H1 (cell line): ENCODE data around the gene NUB1. TPM values are rescaled to one million over a fixed set of nuclear protein-coding genes. Genes with fewer than 3 reads are reported as not detected.

Experiments
- CTCF ChIA-PET: fragments of 300-600 bp; sonication (Branson Sonifier 250); formaldehyde crosslinking; loops from one replicate; lab custom pipeline; 2021; ENCODE audit not compliant: partially characterized antibody; lab: Charles Lee
- POLR2A ChIA-PET: fragments of 300-600 bp; sonication (Branson Sonifier 250); formaldehyde crosslinking; loops from one replicate; lab custom pipeline; 2021; ENCODE audit warnings: inconsistent platforms; ENCODE audit not compliant: partially characterized antibody; lab: Charles Lee
- DNase-seq, 2 experiments: peaks; one replicate each; pipeline versions ENCODE4 v3.0.0 to v3.0.0-alpha.2; 2010 to 2022; ENCODE audit warnings: low spot score in 2 of 2, low read depth in 1 of 2, mixed read lengths in 1 of 2
- FAIRE-seq: peaks from 2 replicates; lab custom pipeline; 2011; peaks lifted over from hg19 to GRCh38; lab: Jason Lieb, UNC
- H2AFZ ChIP-seq: 2 replicates; pipeline ENCODE4 v1.8.1; 2012; ENCODE audit warnings: low read length, inconsistent platforms
- H2AK5ac ChIP-seq: 2 replicates; pipeline ENCODE4 v1.6.1; 2013; ENCODE audit warnings: low read depth, low read length
- H2BK120ac ChIP-seq: replicated peaks from 2 replicates; pipeline ENCODE3; 2013; ENCODE audit warnings: low read depth, low read length, inconsistent platforms
- H2BK12ac ChIP-seq: 2 replicates; pipeline ENCODE4 v1.6.1; 2013; ENCODE audit warnings: low read depth, low read length
- H2BK15ac ChIP-seq: 2 replicates; pipeline ENCODE4 v1.6.1; 2013; ENCODE audit warnings: low read length
- H2BK20ac ChIP-seq: 2 replicates; pipeline ENCODE4 v1.6.1; 2013; ENCODE audit warnings: low read length
- H2BK5ac ChIP-seq: 2 replicates; pipeline ENCODE4 v1.6.1; 2013; ENCODE audit warnings: low read depth, low read length
- H3K14ac ChIP-seq: 2 replicates; pipeline ENCODE4 v1.6.1; 2013; ENCODE audit warnings: inconsistent platforms; ENCODE audit not compliant: insufficient read length
- H3K18ac ChIP-seq: 2 replicates; pipeline ENCODE4 v1.6.1; 2013; ENCODE audit warnings: low read length; ENCODE audit errors: extremely low read depth
- H3K23ac ChIP-seq: 2 replicates; pipeline ENCODE4 v1.6.1; 2013; ENCODE audit warnings: inconsistent platforms; ENCODE audit not compliant: insufficient read length
- H3K23me2 ChIP-seq: 2 replicates; pipeline ENCODE4 v1.6.1; 2013; ENCODE audit warnings: low read depth, low read length
- H3K27ac ChIP-seq: 2 replicates; pipeline ENCODE4 v1.6.1; 2011; ENCODE audit warnings: low read depth, low read length, inconsistent platforms
- H3K27me3 ChIP-seq, 4 experiments: replicated peaks in 1 of 4; 1 replicate in 1 of 4; 2 replicates in 3 of 4; pipeline versions ENCODE4 v1.6.1 to v1.8.1; 2011 to 2013; ENCODE audit warnings: low read length in 3 of 4, mild to moderate bottlenecking in 3 of 4, inconsistent platforms in 2 of 4, mixed read lengths in 2 of 4, moderate library complexity in 1 of 4; ENCODE audit not compliant: control insufficient read depth in 3 of 4, insufficient read depth in 3 of 4; ENCODE audit errors: extremely low read depth in 1 of 4
- H3K36me3 ChIP-seq, 4 experiments: 2 replicates each; pipeline versions ENCODE4 v1.6.1 to v1.8.1; 2011 to 2013; ENCODE audit warnings: mild to moderate bottlenecking in 4 of 4, low read length in 3 of 4, moderate library complexity in 2 of 4, control low read depth in 1 of 4, inconsistent platforms in 1 of 4; ENCODE audit not compliant: insufficient read depth in 4 of 4, control insufficient read depth in 2 of 4
- H3K4ac ChIP-seq: replicated peaks from 2 replicates; pipeline ENCODE3; 2013; ENCODE audit warnings: low read length, low read depth, mixed read lengths, inconsistent platforms; ENCODE audit not compliant: insufficient read length
- H3K4me1 ChIP-seq, 4 experiments: replicated peaks in 1 of 4; 1 replicate in 1 of 4; 2 replicates in 3 of 4; pipeline versions ENCODE4 v1.6.1 to v1.8.1; 2011 to 2013; ENCODE audit warnings: low read length in 3 of 4, inconsistent platforms in 2 of 4, mixed read lengths in 1 of 4; ENCODE audit not compliant: insufficient read depth in 4 of 4, control insufficient read depth in 3 of 4
- H3K4me2 ChIP-seq, 2 experiments: 2 replicates each; pipeline versions ENCODE4 v1.6.1 to v1.8.1; 2011 to 2013; ENCODE audit warnings: low read depth in 2 of 2, low read length in 2 of 2, control low read depth in 1 of 2, inconsistent platforms in 1 of 2, mild to moderate bottlenecking in 1 of 2; ENCODE audit not compliant: insufficient read depth in 1 of 2
- H3K4me3 ChIP-seq, 4 experiments: fragments of 200-600, 300-600 bp in 1 of 4; sonication (generic), shearing (Covaris generic), sonication (Bioruptor Twin) in 1 of 4; 2 replicates each; pipeline versions ENCODE4 v1.5.1 to v1.8.1; 2011 to 2016; ENCODE audit warnings: low read length in 4 of 4, low read depth in 3 of 4, control low read depth in 2 of 4, inconsistent platforms in 2 of 4, mild to moderate bottlenecking in 2 of 4, mixed read lengths in 1 of 4, moderate library complexity in 1 of 4; ENCODE audit not compliant: insufficient read depth in 2 of 4; ENCODE audit errors: extremely low read depth in 1 of 4
- H3K56ac ChIP-seq: replicated peaks from 2 replicates; pipeline ENCODE3; 2013; ENCODE audit warnings: low read depth, mild to moderate bottlenecking, mixed read lengths, low read length, inconsistent platforms; ENCODE audit not compliant: insufficient read length
- H3K79me1 ChIP-seq: 2 replicates; pipeline ENCODE4 v1.6.1; 2013; ENCODE audit warnings: low read depth, low read length, control low read depth
- H3K79me2 ChIP-seq, 2 experiments: 2 replicates each; pipeline versions ENCODE4 v1.6.1 to v1.8.1; 2012 to 2013; ENCODE audit warnings: low read length in 2 of 2, mild to moderate bottlenecking in 2 of 2, inconsistent platforms in 1 of 2; ENCODE audit not compliant: insufficient read depth in 2 of 2, control insufficient read depth in 1 of 2
- H3K9ac ChIP-seq, 4 experiments: replicated peaks in 1 of 4; 1 replicate in 1 of 4; 2 replicates in 3 of 4; pipeline versions ENCODE4 v1.6.1 to v1.8.1; 2011 to 2013; ENCODE audit warnings: low read depth in 3 of 4, low read length in 3 of 4, control low read depth in 2 of 4, mild to moderate bottlenecking in 2 of 4, moderate library complexity in 2 of 4, inconsistent platforms in 1 of 4; ENCODE audit errors: extremely low read depth in 1 of 4
- H3K9me3 ChIP-seq, 2 experiments: 2 replicates each; pipeline versions ENCODE4 v1.6.1 to v1.8.1; 2012 to 2013; ENCODE audit warnings: mild to moderate bottlenecking in 2 of 2, moderate library complexity in 2 of 2, control low read depth in 1 of 2, inconsistent platforms in 1 of 2, low read depth in 1 of 2, low read length in 1 of 2, mixed read lengths in 1 of 2; ENCODE audit not compliant: insufficient read depth in 2 of 2
- H4K20me1 ChIP-seq, 2 experiments: replicated peaks in 1 of 2; 2 replicates each; pipeline versions ENCODE3 to v1.8.1; 2011 to 2013; ENCODE audit warnings: inconsistent platforms in 2 of 2, low read length in 2 of 2, mild to moderate bottlenecking in 1 of 2; ENCODE audit not compliant: insufficient read depth in 2 of 2, control insufficient read depth in 1 of 2
- H4K5ac ChIP-seq: 2 replicates; pipeline ENCODE4 v1.6.1; 2013; ENCODE audit warnings: low read length, low read depth, mixed read lengths, inconsistent platforms; ENCODE audit not compliant: insufficient read length
- H4K8ac ChIP-seq: 2 replicates; pipeline ENCODE4 v1.8.0; 2013; ENCODE audit warnings: mild to moderate bottlenecking, moderate library complexity, low read length, inconsistent platforms; ENCODE audit not compliant: insufficient read depth; ENCODE audit errors: extremely low read depth
- H4K91ac ChIP-seq: replicated peaks from 2 replicates; pipeline ENCODE3; 2013; ENCODE audit warnings: low read length, mixed read lengths, inconsistent platforms; ENCODE audit not compliant: insufficient read length
- ATF2 ChIP-seq: IDR thresholded peaks from 2 replicates; pipeline ENCODE4 v1.6.1; 2012; ENCODE audit warnings: low read length, inconsistent platforms
- BACH1 ChIP-seq: IDR thresholded peaks from 2 replicates; pipeline ENCODE4 v1.6.1; 2012; ENCODE audit warnings: low read length, improper control_type of control experiment
- GTF2F1 ChIP-seq: IDR thresholded peaks from 2 replicates; pipeline ENCODE4 v1.6.1; 2012; ENCODE audit warnings: low read depth, low read length, improper control_type of control experiment, borderline replicate concordance
- KDM4A ChIP-seq: IDR thresholded peaks from one replicate; pipeline ENCODE4 v1.7.1; 2012; ENCODE audit warnings: low read depth, mild to moderate bottlenecking, moderate library complexity, low read length, inconsistent platforms; ENCODE audit not compliant: severe bottlenecking
- RBBP5 ChIP-seq: IDR thresholded peaks from 2 replicates; pipeline ENCODE4 v1.7.1; 2012; ENCODE audit warnings: low read depth, mild to moderate bottlenecking, inconsistent platforms, low read length, moderate library complexity, borderline replicate concordance
- RFX5 ChIP-seq: IDR thresholded peaks from 2 replicates; pipeline ENCODE4 v1.6.1; 2011; ENCODE audit warnings: low read depth, low read length, improper control_type of control experiment, borderline replicate concordance
- RNF2 ChIP-seq: fragments of 200-900, 300-1000 bp; sonication (generic); IDR thresholded peaks from 2 replicates; pipeline ENCODE4 v1.7.1; 2016; ENCODE audit warnings: borderline replicate concordance, low read depth, mild to moderate bottlenecking, antibody characterized with exemption, low read length; ENCODE audit not compliant: poor library complexity, severe bottlenecking; ENCODE audit errors: missing control alignments
- SIX5 ChIP-seq: IDR thresholded peaks from 2 replicates; pipeline ENCODE4 v1.6.1; 2011; ENCODE audit warnings: mild to moderate bottlenecking, low read depth, low read length
- WGBS, 2 experiments: shearing (Covaris generic) in 1 of 2; methylation state at CpG; one replicate each; pipeline versions ENCODE4 v1.1.6 to v1.1.7; 2013 to 2015; ENCODE audit warnings: low lambda C conversion rate in 2 of 2, mixed read lengths in 2 of 2, inconsistent platforms in 1 of 2, low coverage in 1 of 2, missing lambda C conversion rate in 1 of 2; ENCODE audit not compliant: insufficient replicate concordance in 2 of 2, insufficient coverage in 1 of 2, insufficient read length in 1 of 2; ENCODE audit errors: extremely low coverage in 1 of 2, missing lambda C conversion rate in 1 of 2; 5-methylcytosine and 5-hydroxymethylcytosine counted together
- polyA plus RNA-seq, 7 experiments: library from polyadenylated mRNA; depleted of rRNA in 3 of 7; stranded (reverse) in 5 of 7; unstranded in 2 of 7; fragments of >200 nt in 5 of 7; fragments of 200-250 nt in 2 of 7; gene quantifications; 1 replicate in 5 of 7; 2 replicates in 1 of 7; 4 replicates in 1 of 7; pipeline versions ENCODE4 v1.2.1 to v1.2.3, GENCODE V29; 2011 to 2013; ENCODE audit warnings: missing spikeins in 2 of 7, mixed read lengths in 2 of 7
- total RNA-seq: library from RNA; stranded (reverse); fragmentation: NEBNext Ultra II Directional; extraction: Animal tissue kit (Norgen Biotek cat#: 25700); gene quantifications from 2 replicates; pipeline ENCODE4 v1.2.1, GENCODE V29; 2021

NUB1 gene
- total and polyA plus RNA-seq, 2 of the 8 experiments (the other 6 are each of a cell fraction or from before 2014, with no cell fraction given) = 22.1 to 43.5 TPM

GRCh38 chr7:151409667-151410404, 68.2 kb downstream of the NUB1 start, which contains the start of gene WDR86:
Gene WDR86 (minus strand): TSS chr7:151410038. CDS start chr7:151409589, 449 bp downstream.
- DNase-seq = peak in 1 of 2 experiments; percentile 83
- H4K8ac ChIP-seq = peak within 1 kb of the TSS; percentile 62
- H3K14ac ChIP-seq = no peak within 1 kb of the TSS
- POLR2A ChIA-PET = interaction anchor here (0.6 to 2.7 kb wide), 7 partner anchors 22 to 115 kb away, joined by 3 to 9 read pairs (median 4); partner anchors contain the start of genes CRYGN and RHEB
- no peak within 1 kb of the TSS for H2AK5ac ChIP-seq
- peak within 1 kb of the TSS; percentile 20 for H3K56ac ChIP-seq
- H2BK5ac ChIP-seq = peak within 1 kb of the TSS; percentile 32; the same call in 1 of the 2 replicates
- H2BK15ac ChIP-seq = peak within 1 kb of the TSS; percentile 29; the same call in 1 of the 2 replicates
- H3K27me3 ChIP-seq = peaks cover 0 to 28% (median 17%) of the 10 kb centered on the region in 4 experiments; a peak in 5 of 7 replicates
- peaks cover 0 to 2% of the 10 kb centered on the region in 2 experiments for H4K20me1 ChIP-seq
- H3K4me2 ChIP-seq = peak within 1 kb of the TSS; percentile 90 to 97
- 0 out of 2 replicates have a peak within 1 kb of the TSS, but pooled peaks have one; percentile 25 for H2AFZ ChIP-seq
- peak within 1 kb of the TSS; percentile 25 for H3K4ac ChIP-seq
- H3K79me1 ChIP-seq = no peaks in the 10 kb centered on the region; the same call in 1 of the 2 replicates
- peaks cover 21% of the 10 kb centered on the region for H3K23me2 ChIP-seq
- WGBS, 2 experiments = 1% methylated on average over 17 of the region's 75 CpGs; no CpG with 5 or more reads in 1 of the 2 experiments
- 0 out of 2 replicates have a peak within 1 kb of the TSS, but pooled peaks have one; percentile 37 for H2BK20ac ChIP-seq
- H2BK12ac ChIP-seq = peak within 1 kb of the TSS; percentile 99; the same call in 1 of the 2 replicates
- H4K5ac ChIP-seq = no peak within 1 kb of the TSS
- H3K9me3 ChIP-seq = no peaks in the 10 kb centered on the region
- H3K18ac ChIP-seq = peak within 1 kb of the TSS; percentile 78
- H2BK120ac ChIP-seq = no peak within 1 kb of the TSS
- H4K91ac ChIP-seq = peak within 1 kb of the TSS; percentile 52
- H3K4me3 ChIP-seq = peak within 1 kb of the TSS; percentile 69 to 84 (median 80)
- no peaks in the 10 kb centered on the region; a peak in 1 of 8 replicates for H3K36me3 ChIP-seq
- H3K23ac ChIP-seq = no peak within 1 kb of the TSS
- H3K9ac ChIP-seq = peak within 1 kb of the TSS; percentile 20 to 60 (median 45)
- no peak for FAIRE-seq
- CTCF ChIA-PET = interaction anchor here (1.1 to 3.2 kb wide), 3 partner anchors 31 to 41 kb away, joined by 4 to 17 read pairs (median 11); partner anchors contain the start of gene CRYGN
- no peaks in the 10 kb centered on the region for H3K79me2 ChIP-seq
- no peak within 1 kb of the TSS for H3K27ac ChIP-seq
- peaks cover 0 to 22% (median 16%) of the 10 kb centered on the region in 4 experiments; a peak in 6 of 7 replicates for H3K4me1 ChIP-seq
- TF ChIP-seq KDM4A (peak; percentile 87), RBBP5 (peak; percentile 6; the same call in 1 of the 2 replicates), ATF2 (no peak), RFX5 (no peak), BACH1 (0 out of 2 replicates have a peak, but pooled peaks have one; percentile 11), GTF2F1 (no peak), RNF2 (peak; percentile 1), SIX5 (no peak)
